HepG2 (cell line): ENCODE measurements around the gene PYGO2. TPM values are rescaled to one million over a fixed set of nuclear protein-coding genes. Genes with fewer than 3 reads are reported as not detected.

Source experiments
- HOXA9 ChIP-seq: sonication (generic); formaldehyde crosslinking; IDR thresholded peaks from 2 replicates; pipeline ENCODE4 v1.8.1; 2022; ENCODE audit warnings: missing genetic modification reagents, mild to moderate bottlenecking, moderate library complexity, borderline replicate concordance
- IKZF4 ChIP-seq: sonication (generic); formaldehyde crosslinking; IDR thresholded peaks from 2 replicates; pipeline ENCODE4 v1.5.1; 2020; ENCODE audit warnings: borderline replicate concordance, mild to moderate bottlenecking, low read depth, missing genetic modification reagents; ENCODE audit errors: not compliant biosample characterization
- TMF1 ChIP-seq: sonication (generic); formaldehyde crosslinking; IDR thresholded peaks from 2 replicates; pipeline ENCODE4 v1.8.1; 2022; ENCODE audit warnings: low read depth, missing genetic modification reagents
- ZNF431 ChIP-seq: sonication (generic); formaldehyde crosslinking; IDR thresholded peaks from 2 replicates; pipeline ENCODE4 v1.9.0; 2022; ENCODE audit warnings: missing genetic modification reagents, low read depth, mild to moderate bottlenecking, borderline replicate concordance
- ZNF841 ChIP-seq: sonication (generic); formaldehyde crosslinking; IDR thresholded peaks from 2 replicates; pipeline ENCODE4 v1.8.1; 2023; ENCODE audit warnings: missing genetic modification reagents, borderline replicate concordance
- polyA plus RNA-seq, 8 experiments: library from polyadenylated mRNA; depleted of rRNA in 3 of 8; stranded (reverse) in 7 of 8; unstranded in 1 of 8; fragments of >200 nt; fragmentation: Illumina TruSeq in 4 of 8; extraction: Trizol in 4 of 8; gene quantifications; 2 replicates each; pipeline versions ENCODE4 v1.2.1 to v1.2.3, GENCODE V29; 2011 to 2016; ENCODE audit warnings: low read depth in 4 of 8, missing spikeins in 1 of 8, mixed read lengths in 1 of 8; ENCODE audit not compliant: insufficient read depth in 1 of 8
- total RNA-seq, 5 experiments: library from RNA; depleted of rRNA; stranded (reverse); fragments of >200 nt; fragmentation: Illumina TruSeq; extraction: Trizol; gene quantifications; 2 replicates each; pipeline ENCODE4 v1.2.3, GENCODE V29; 2016; ENCODE audit warnings: low read depth in 1 of 5
- TF ChIP-seq, protein P1 (sequence below): sonication (generic); formaldehyde crosslinking; IDR thresholded peaks from 2 replicates; pipeline ENCODE4 v1.4.0; 2020; ENCODE audit warnings: mild to moderate bottlenecking, missing genetic modification reagents
- TF ChIP-seq, protein P2 (sequence below): IDR thresholded peaks from 2 replicates; pipeline ENCODE4 v1.6.1; 2016
- TF ChIP-seq, protein P3 (sequence below): sonication (generic); formaldehyde crosslinking; IDR thresholded peaks from 2 replicates; pipeline ENCODE4 v1.4.0; 2020; ENCODE audit warnings: missing genetic modification reagents

PYGO2 gene
- total and polyA plus RNA-seq, 2 of the 13 experiments (the other 11 are each of a cell fraction or from before 2014, with no cell fraction given): 20.3 to 21.8 TPM

DNA sequence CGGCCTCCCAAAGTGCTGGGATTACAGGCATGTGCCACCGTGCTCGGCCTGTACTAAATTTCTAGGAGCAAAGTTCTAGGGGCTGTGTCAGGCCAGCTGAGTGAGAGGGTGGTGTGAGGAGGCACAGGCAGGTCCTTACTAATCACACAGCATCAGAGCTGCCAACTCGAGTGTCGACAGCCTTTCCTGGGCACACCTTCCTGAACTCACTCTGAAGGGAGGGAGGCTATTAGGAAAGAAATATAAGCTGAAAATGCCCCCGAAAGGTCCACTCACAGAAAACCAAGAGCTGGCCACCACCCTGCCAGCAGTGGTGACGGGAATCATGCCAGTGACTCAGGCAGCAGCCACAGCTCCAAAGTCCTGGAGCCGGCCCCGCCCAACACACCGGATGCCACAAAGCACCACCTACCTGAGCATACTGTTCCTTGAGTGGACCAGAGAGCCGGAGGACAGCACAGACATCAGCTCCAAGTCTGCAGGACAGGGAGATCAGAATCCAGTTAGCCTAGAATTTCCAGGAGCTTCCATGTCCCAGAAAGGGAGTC is 29.6 kb downstream of the PYGO2 start (continued):
- TF ChIP-seq, protein P1, sequence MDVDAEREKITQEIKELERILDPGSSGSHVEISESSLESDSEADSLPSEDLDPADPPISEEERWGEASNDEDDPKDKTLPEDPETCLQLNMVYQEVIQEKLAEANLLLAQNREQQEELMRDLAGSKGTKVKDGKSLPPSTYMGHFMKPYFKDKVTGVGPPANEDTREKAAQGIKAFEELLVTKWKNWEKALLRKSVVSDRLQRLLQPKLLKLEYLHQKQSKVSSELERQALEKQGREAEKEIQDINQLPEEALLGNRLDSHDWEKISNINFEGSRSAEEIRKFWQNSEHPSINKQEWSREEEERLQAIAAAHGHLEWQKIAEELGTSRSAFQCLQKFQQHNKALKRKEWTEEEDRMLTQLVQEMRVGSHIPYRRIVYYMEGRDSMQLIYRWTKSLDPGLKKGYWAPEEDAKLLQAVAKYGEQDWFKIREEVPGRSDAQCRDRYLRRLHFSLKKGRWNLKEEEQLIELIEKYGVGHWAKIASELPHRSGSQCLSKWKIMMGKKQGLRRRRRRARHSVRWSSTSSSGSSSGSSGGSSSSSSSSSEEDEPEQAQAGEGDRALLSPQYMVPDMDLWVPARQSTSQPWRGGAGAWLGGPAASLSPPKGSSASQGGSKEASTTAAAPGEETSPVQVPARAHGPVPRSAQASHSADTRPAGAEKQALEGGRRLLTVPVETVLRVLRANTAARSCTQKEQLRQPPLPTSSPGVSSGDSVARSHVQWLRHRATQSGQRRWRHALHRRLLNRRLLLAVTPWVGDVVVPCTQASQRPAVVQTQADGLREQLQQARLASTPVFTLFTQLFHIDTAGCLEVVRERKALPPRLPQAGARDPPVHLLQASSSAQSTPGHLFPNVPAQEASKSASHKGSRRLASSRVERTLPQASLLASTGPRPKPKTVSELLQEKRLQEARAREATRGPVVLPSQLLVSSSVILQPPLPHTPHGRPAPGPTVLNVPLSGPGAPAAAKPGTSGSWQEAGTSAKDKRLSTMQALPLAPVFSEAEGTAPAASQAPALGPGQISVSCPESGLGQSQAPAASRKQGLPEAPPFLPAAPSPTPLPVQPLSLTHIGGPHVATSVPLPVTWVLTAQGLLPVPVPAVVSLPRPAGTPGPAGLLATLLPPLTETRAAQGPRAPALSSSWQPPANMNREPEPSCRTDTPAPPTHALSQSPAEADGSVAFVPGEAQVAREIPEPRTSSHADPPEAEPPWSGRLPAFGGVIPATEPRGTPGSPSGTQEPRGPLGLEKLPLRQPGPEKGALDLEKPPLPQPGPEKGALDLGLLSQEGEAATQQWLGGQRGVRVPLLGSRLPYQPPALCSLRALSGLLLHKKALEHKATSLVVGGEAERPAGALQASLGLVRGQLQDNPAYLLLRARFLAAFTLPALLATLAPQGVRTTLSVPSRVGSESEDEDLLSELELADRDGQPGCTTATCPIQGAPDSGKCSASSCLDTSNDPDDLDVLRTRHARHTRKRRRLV (CRISPR knock-in tag): 0 out of 2 replicates have a peak, but pooled peaks have one; percentile 24
- TF ChIP-seq, protein P2, sequence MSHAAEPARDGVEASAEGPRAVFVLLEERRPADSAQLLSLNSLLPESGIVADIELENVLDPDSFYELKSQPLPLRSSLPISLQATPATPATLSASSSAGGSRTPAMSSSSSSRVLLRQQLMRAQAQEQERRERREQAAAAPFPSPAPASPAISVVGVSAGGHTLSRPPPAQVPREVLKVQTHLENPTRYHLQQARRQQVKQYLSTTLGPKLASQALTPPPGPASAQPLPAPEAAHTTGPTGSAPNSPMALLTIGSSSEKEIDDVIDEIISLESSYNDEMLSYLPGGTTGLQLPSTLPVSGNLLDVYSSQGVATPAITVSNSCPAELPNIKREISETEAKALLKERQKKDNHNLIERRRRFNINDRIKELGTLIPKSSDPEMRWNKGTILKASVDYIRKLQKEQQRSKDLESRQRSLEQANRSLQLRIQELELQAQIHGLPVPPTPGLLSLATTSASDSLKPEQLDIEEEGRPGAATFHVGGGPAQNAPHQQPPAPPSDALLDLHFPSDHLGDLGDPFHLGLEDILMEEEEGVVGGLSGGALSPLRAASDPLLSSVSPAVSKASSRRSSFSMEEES: 0 out of 2 replicates have a peak, but pooled peaks have one; percentile 4
- TF ChIP-seq, protein P3, sequence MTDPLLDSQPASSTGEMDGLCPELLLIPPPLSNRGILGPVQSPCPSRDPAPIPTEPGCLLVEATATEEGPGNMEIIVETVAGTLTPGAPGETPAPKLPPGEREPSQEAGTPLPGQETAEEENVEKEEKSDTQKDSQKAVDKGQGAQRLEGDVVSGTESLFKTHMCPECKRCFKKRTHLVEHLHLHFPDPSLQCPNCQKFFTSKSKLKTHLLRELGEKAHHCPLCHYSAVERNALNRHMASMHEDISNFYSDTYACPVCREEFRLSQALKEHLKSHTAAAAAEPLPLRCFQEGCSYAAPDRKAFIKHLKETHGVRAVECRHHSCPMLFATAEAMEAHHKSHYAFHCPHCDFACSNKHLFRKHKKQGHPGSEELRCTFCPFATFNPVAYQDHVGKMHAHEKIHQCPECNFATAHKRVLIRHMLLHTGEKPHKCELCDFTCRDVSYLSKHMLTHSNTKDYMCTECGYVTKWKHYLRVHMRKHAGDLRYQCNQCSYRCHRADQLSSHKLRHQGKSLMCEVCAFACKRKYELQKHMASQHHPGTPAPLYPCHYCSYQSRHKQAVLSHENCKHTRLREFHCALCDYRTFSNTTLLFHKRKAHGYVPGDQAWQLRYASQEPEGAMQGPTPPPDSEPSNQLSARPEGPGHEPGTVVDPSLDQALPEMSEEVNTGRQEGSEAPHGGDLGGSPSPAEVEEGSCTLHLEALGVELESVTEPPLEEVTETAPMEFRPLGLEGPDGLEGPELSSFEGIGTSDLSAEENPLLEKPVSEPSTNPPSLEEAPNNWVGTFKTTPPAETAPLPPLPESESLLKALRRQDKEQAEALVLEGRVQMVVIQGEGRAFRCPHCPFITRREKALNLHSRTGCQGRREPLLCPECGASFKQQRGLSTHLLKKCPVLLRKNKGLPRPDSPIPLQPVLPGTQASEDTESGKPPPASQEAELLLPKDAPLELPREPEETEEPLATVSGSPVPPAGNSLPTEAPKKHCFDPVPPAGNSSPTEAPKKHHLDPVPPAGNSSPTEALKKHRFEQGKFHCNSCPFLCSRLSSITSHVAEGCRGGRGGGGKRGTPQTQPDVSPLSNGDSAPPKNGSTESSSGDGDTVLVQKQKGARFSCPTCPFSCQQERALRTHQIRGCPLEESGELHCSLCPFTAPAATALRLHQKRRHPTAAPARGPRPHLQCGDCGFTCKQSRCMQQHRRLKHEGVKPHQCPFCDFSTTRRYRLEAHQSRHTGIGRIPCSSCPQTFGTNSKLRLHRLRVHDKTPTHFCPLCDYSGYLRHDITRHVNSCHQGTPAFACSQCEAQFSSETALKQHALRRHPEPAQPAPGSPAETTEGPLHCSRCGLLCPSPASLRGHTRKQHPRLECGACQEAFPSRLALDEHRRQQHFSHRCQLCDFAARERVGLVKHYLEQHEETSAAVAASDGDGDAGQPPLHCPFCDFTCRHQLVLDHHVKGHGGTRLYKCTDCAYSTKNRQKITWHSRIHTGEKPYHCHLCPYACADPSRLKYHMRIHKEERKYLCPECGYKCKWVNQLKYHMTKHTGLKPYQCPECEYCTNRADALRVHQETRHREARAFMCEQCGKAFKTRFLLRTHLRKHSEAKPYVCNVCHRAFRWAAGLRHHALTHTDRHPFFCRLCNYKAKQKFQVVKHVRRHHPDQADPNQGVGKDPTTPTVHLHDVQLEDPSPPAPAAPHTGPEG: no peak
- TF ChIP-seq IKZF4 (CRISPR knock-in tag) (peak; percentile 42), TMF1 (no peak), ZNF431 (CRISPR knock-in tag) (no peak), ZNF841 (CRISPR knock-in tag) (no peak), HOXA9 (CRISPR knock-in tag) (no peak)
